Mesenchymal stem cell (in vitro differentiated cells and primary cell): ENCODE data around the gene BNC2.

ENCODE experiments used
- DNase-seq: peaks from one replicate; pipeline ENCODE4 v3.0.0-alpha.2; 2013
- H2AFZ ChIP-seq: one replicate; pipeline ENCODE4 v1.6.1; 2013; ENCODE audit warnings: low read depth, mild to moderate bottlenecking, control low read depth, inconsistent platforms, low read length, moderate library complexity
- H2AK5ac ChIP-seq: 2 replicates; pipeline ENCODE4 v1.6.1; 2013; ENCODE audit warnings: low read length, moderate library complexity, mild to moderate bottlenecking, inconsistent platforms; ENCODE audit not compliant: severe bottlenecking
- H2BK120ac ChIP-seq: one replicate; pipeline ENCODE4 v1.6.1; 2013; ENCODE audit warnings: low read depth, mild to moderate bottlenecking, inconsistent platforms, low read length, moderate library complexity
- H2BK12ac ChIP-seq, 2 experiments: one replicate each; pipeline ENCODE4 v1.6.1; 2013; ENCODE audit warnings: inconsistent platforms in 2 of 2, low read length in 2 of 2, mild to moderate bottlenecking in 2 of 2, moderate library complexity in 2 of 2, control low read depth in 1 of 2
- H2BK15ac ChIP-seq: one replicate; pipeline ENCODE4 v1.6.1; 2013; ENCODE audit warnings: mild to moderate bottlenecking, low read depth, inconsistent platforms; ENCODE audit not compliant: poor library complexity, severe bottlenecking
- H2BK5ac ChIP-seq: 2 replicates; pipeline ENCODE4 v1.6.1; 2013; ENCODE audit warnings: low read depth, mild to moderate bottlenecking, low read length, control low read depth, inconsistent platforms; ENCODE audit not compliant: poor library complexity, severe bottlenecking
- H3K14ac ChIP-seq, 2 experiments: one replicate each; pipeline ENCODE4 v1.6.1; 2013; ENCODE audit warnings: inconsistent platforms in 2 of 2, low read length in 2 of 2, control low read depth in 1 of 2, mild to moderate bottlenecking in 1 of 2, moderate library complexity in 1 of 2
- H3K18ac ChIP-seq, 2 experiments: one replicate each; pipeline ENCODE4 v1.6.1; 2013; ENCODE audit warnings: inconsistent platforms in 2 of 2, low read length in 2 of 2, control low read depth in 1 of 2, low read depth in 1 of 2, mild to moderate bottlenecking in 1 of 2
- H3K23ac ChIP-seq, 2 experiments: one replicate each; pipeline ENCODE4 v1.6.1; 2013; ENCODE audit warnings: inconsistent platforms in 2 of 2, low read length in 2 of 2, mild to moderate bottlenecking in 2 of 2, moderate library complexity in 2 of 2, control low read depth in 1 of 2
- H3K27ac ChIP-seq: 2 replicates; pipeline ENCODE4 v1.5.1; 2013; ENCODE audit warnings: mild to moderate bottlenecking, moderate library complexity, low read length, control low read depth, inconsistent platforms; ENCODE audit not compliant: poor library complexity, severe bottlenecking
- H3K27me3 ChIP-seq, 2 experiments: 2 replicates each; pipeline versions ENCODE4 v1.6.1 to v1.7.0; 2013; ENCODE audit warnings: low read length in 2 of 2, mild to moderate bottlenecking in 2 of 2, moderate library complexity in 2 of 2, control low read depth in 1 of 2, inconsistent platforms in 1 of 2; ENCODE audit not compliant: control insufficient read depth in 1 of 2, insufficient read depth in 1 of 2
- H3K36me3 ChIP-seq, 2 experiments: 2 replicates each; pipeline versions ENCODE4 v1.6.1 to v1.7.0; 2013; ENCODE audit warnings: low read length in 2 of 2, control low read depth in 1 of 2, inconsistent platforms in 1 of 2, low read depth in 1 of 2, mild to moderate bottlenecking in 1 of 2; ENCODE audit not compliant: insufficient read depth in 2 of 2, control insufficient read depth in 1 of 2
- H3K4ac ChIP-seq, 2 experiments: one replicate each; pipeline ENCODE4 v1.6.1; 2013; ENCODE audit warnings: inconsistent platforms in 2 of 2, low read length in 2 of 2, mild to moderate bottlenecking in 2 of 2, moderate library complexity in 2 of 2, control low read depth in 1 of 2, low read depth in 1 of 2
- H3K4me1 ChIP-seq: 2 replicates; pipeline ENCODE4 v1.6.1; 2013; ENCODE audit warnings: low read depth, low read length, control low read depth; ENCODE audit not compliant: control insufficient read depth, insufficient read depth
- H3K4me2 ChIP-seq: 2 replicates; pipeline ENCODE4 v1.6.1; 2013; ENCODE audit warnings: low read length, mild to moderate bottlenecking, inconsistent platforms; ENCODE audit not compliant: poor library complexity, severe bottlenecking
- H3K4me3 ChIP-seq, 2 experiments: 2 replicates each; pipeline versions ENCODE4 v1.5.1 to v1.7.0; 2013; ENCODE audit warnings: low read length in 2 of 2, mild to moderate bottlenecking in 2 of 2, control low read depth in 1 of 2, low read depth in 1 of 2; ENCODE audit not compliant: insufficient read depth in 1 of 2
- H3K79me1 ChIP-seq: replicated peaks from 2 replicates; pipeline ENCODE4 v1.6.1; 2013; ENCODE audit warnings: mild to moderate bottlenecking, control low read depth, low read length, inconsistent platforms; ENCODE audit not compliant: poor library complexity, severe bottlenecking
- H3K9ac ChIP-seq: 2 replicates; pipeline ENCODE4 v1.7.0; 2013; ENCODE audit warnings: mild to moderate bottlenecking, low read length, moderate library complexity
- H3K9me3 ChIP-seq: 2 replicates; pipeline ENCODE4 v1.7.0; 2013; ENCODE audit warnings: mild to moderate bottlenecking, low read length; ENCODE audit not compliant: control insufficient read depth
- H4K8ac ChIP-seq: one replicate; pipeline ENCODE4 v1.6.1; 2013; ENCODE audit warnings: inconsistent platforms, mild to moderate bottlenecking, low read length, moderate library complexity
- H4K91ac ChIP-seq: one replicate; pipeline ENCODE4 v1.6.1; 2013; ENCODE audit warnings: mild to moderate bottlenecking, low read length, inconsistent platforms
- WGBS: methylation state at CpG from one replicate; pipeline ENCODE4 v1.1.7; 2013; ENCODE audit warnings: mixed read lengths; 5-methylcytosine and 5-hydroxymethylcytosine counted together

Gene BNC2

DNA sequence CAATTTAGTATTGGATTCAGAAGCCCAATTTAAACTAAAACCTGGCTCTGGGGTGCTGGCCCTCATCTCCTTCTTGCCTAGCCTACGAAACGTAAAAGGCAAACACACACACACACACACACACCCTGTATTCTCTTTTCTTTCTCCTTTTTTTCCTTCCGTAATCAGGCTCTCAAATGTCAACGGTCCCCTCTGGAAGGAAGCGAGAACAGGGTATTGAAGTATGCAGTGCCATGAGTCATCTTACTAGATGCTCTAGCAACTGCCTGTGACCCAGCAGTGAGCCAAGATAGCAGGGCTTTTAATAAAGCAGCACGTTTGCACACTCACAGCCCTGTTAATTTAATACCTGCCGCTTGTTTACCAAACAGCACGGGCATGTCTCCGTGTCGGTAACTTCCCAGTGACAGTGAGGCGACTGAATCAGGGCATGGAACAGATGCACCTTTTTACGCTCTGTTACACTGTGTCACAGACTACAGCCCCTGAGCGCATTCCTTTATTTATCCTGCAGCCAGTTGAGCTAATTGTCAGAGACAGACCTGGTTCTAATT is 243.8 kb downstream of the BNC2 start:
- Histone ChIP-seq H3K27ac (peak overlapping the region; percentile 92), H2AFZ (no peak overlapping the region), H3K18ac (peak overlapping the region; percentile 12 to 88), H3K9ac (peak overlapping the region; percentile 92), H3K4ac (peak overlapping the region in 1 of 2 experiments; percentile 59), H2AK5ac (no peak overlapping the region), H3K4me3 (peak overlapping the region in 1 of 2 experiments; percentile 63), H3K36me3 (peaks cover 0 to 1% of the 10 kb centered on the region in 2 experiments), H3K9me3 (no peaks in the 10 kb centered on the region), H2BK5ac (peak overlapping the region; percentile 60), H3K4me2 (peak overlapping the region; percentile 51), H3K14ac (no peak overlapping the region), H3K27me3 (no peaks in the 10 kb centered on the region), H2BK120ac (peak overlapping the region; percentile 23), H2BK15ac (no peak overlapping the region), H2BK12ac (peak overlapping the region in 1 of 2 experiments; percentile 67), H4K91ac (no peak overlapping the region), H3K79me1 (peaks cover 15% of the 10 kb centered on the region), H3K23ac (no peak overlapping the region), H3K4me1 (peaks cover 6% of the 10 kb centered on the region), H4K8ac (peak overlapping the region; percentile 43)
- DNase-seq = peak; percentile 90
- WGBS = 5% methylated on average over 13 of the region's 13 CpGs

DNA sequence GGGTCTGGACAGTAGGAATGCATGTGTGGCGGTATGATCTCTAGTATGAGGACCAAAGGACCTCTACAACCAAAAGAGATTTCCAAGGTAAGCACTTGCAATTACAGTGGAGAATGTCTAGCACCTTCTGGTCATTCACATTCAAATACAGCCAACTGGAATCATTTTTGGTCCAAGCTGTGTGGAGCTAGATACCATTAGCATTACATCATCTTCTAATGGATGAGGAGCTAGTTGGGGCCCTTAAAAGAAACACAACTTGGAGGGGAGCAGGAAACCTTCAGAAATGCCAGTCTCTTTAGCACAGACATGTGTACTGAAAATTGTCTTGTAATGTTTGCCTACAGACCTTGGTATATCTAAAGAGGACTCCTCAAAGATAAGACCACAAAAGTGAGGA is 244.7 kb downstream of the BNC2 start:
- Histone ChIP-seq H2BK12ac (peak overlapping the region; percentile 69 to 94), H3K4me2 (peak overlapping the region; percentile 27), H2BK120ac (no peak overlapping the region), H3K27me3 (no peaks in the 10 kb centered on the region), H3K4me3 (peak overlapping the region in 1 of 2 experiments; percentile 63), H2AFZ (no peak overlapping the region), H3K9me3 (no peaks in the 10 kb centered on the region), H2BK15ac (no peak overlapping the region), H4K91ac (no peak overlapping the region), H3K14ac (no peak overlapping the region), H3K36me3 (peaks cover 0 to 5% of the 10 kb centered on the region in 2 experiments), H3K27ac (peak overlapping the region; percentile 92), H3K9ac (peak overlapping the region; percentile 92), H3K23ac (no peak overlapping the region), H3K79me1 (peaks cover 18% of the 10 kb centered on the region), H2BK5ac (peak overlapping the region; percentile 22), H3K18ac (peak overlapping the region; percentile 11 to 52), H2AK5ac (peak overlapping the region; percentile 94), H3K4me1 (peaks cover 6% of the 10 kb centered on the region), H3K4ac (peak overlapping the region; percentile 7 to 35), H4K8ac (no peak overlapping the region)
- no CpG with 5 or more reads among the region's 1 CpG for WGBS
- DNase-seq = peak; percentile 58

DNA sequence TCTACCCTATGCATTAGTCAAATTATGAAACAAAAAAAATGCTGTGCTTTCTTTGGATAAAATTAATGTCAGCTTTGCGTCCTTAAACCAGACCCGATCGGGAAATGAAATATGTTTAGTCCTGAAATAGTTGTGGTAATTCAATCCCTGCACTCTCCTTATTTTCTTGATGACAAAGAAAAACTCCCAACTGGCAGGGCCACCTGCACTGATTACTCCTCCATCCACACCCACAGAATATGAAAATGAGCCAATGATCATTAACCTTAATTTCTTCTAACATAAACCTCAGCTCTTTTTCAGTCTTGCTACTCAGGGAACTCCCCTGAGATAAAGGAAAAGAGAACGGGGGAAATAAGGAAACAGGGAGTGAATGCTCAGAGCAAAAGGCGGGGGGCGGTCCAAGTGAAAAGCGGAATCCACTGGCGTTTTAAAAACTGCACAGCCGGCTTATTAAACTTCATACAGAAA is 245.3 kb downstream of the BNC2 start:
- Histone ChIP-seq H3K79me1 (peaks cover 19% of the 10 kb centered on the region), H3K36me3 (peaks cover 0 to 7% of the 10 kb centered on the region in 2 experiments), H3K27me3 (no peaks in the 10 kb centered on the region), H3K18ac (no peak overlapping the region), H2AFZ (no peak overlapping the region), H2BK12ac (no peak overlapping the region), H3K9me3 (no peaks in the 10 kb centered on the region), H3K23ac (no peak overlapping the region), H3K4me3 (peak overlapping the region in 1 of 2 experiments; percentile 63), H2BK120ac (no peak overlapping the region), H3K4me2 (peak overlapping the region; percentile 24), H3K4ac (peak overlapping the region in 1 of 2 experiments; percentile 7), H3K14ac (no peak overlapping the region), H4K8ac (no peak overlapping the region), H2BK15ac (no peak overlapping the region), H3K27ac (peak overlapping the region; percentile 92), H2BK5ac (no peak overlapping the region), H4K91ac (no peak overlapping the region), H3K4me1 (peaks cover 8% of the 10 kb centered on the region), H2AK5ac (peak overlapping the region; percentile 94), H3K9ac (peak overlapping the region; percentile 92)
- WGBS = 80% methylated on average over 2 of the region's 9 CpGs
- DNase-seq = no peak

DNA sequence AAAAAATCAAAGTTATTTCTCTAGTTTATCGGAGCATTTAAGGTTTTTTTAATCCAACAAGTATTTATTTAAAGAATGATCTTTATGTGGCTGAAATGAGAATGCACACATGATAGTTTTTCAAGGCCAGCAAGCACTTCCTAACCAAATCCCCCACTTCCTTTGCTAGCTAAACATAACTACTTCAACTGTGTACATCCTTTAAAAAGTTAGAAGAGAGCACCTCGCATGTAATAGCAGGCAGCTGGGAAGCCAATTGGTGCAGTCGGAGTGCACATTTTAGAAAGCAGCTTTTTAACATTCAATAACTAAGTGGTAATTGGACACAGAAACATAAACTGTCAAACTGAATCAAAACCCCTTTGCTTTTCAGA is 245.7 kb downstream of the BNC2 start:
- H3K4me1 ChIP-seq = peaks cover 8% of the 10 kb centered on the region
- no peak overlapping the region for H3K14ac ChIP-seq
- no peak overlapping the region for H2BK15ac ChIP-seq
- no peak overlapping the region for H2BK12ac ChIP-seq
- WGBS = 44% methylated on average over 2 of the region's 3 CpGs
- H3K9ac ChIP-seq = peak overlapping the region; percentile 92
- H3K79me1 ChIP-seq = peaks cover 17% of the 10 kb centered on the region
- H2BK120ac ChIP-seq = no peak overlapping the region
- H4K91ac ChIP-seq = no peak overlapping the region
- H3K27ac ChIP-seq = peak overlapping the region; percentile 79
- H3K9me3 ChIP-seq = no peaks in the 10 kb centered on the region
- H4K8ac ChIP-seq = no peak overlapping the region
- H2AK5ac ChIP-seq = peak overlapping the region; percentile 79
- no peak overlapping the region for H2AFZ ChIP-seq
- H3K18ac ChIP-seq = no peak overlapping the region
- H3K23ac ChIP-seq = no peak overlapping the region
- H3K4me3 ChIP-seq = peak overlapping the region in 1 of 2 experiments; percentile 63
- no peak overlapping the region for H3K4me2 ChIP-seq
- H3K36me3 ChIP-seq = peaks cover 0 to 7% of the 10 kb centered on the region in 2 experiments
- H3K4ac ChIP-seq = no peak overlapping the region
- H2BK5ac ChIP-seq = no peak overlapping the region
- no peaks in the 10 kb centered on the region for H3K27me3 ChIP-seq
- DNase-seq = no peak
